HepG2 (cell line): ENCODE data around the gene DHX8. TPM values are rescaled to one million over a fixed set of nuclear protein-coding genes. Genes with fewer than 3 reads are reported as not detected.

Experiments
- ATAC-seq: fragments of 200-7000 bp; cut with Tn5 transposase; 3 replicates; pipeline ENCODE4 v1.9.1; 2020; ENCODE audit warnings: mild to moderate bottlenecking, moderate library complexity
- BruUV-seq: library from RNA; stranded (reverse); fragments of 400-500 nt; replicated peaks from 2 replicates; lab custom pipeline; 2021; lab: Mats Ljungman, UMichigan
- CTCF ChIA-PET: fragments of 300-600 bp; formaldehyde crosslinking; extraction: SDS; loops from one replicate; lab custom pipeline; 2021; ENCODE audit warnings: low total read pairs, inconsistent platforms, low intra/inter-chr PET ratio; lab: Yijun Ruan, JAX
- POLR2A ChIA-PET: fragments of 350-600 bp; sonication (Branson Sonifier 250); formaldehyde crosslinking; loops from one replicate; lab custom pipeline; 2020; ENCODE audit warnings: antibody characterized with exemption, inconsistent platforms; lab: Yijun Ruan, JAX
- DNase-seq: peaks from one replicate; pipeline ENCODE4 v3.0.0-alpha.2; 2015; ENCODE audit warnings: low spot score
- FAIRE-seq: peaks from 3 replicates; lab custom pipeline; 2011; peaks lifted over from hg19 to GRCh38; lab: Jason Lieb, UNC
- H2AFZ ChIP-seq: one replicate; pipeline ENCODE4 v1.6.1; 2011; ENCODE audit warnings: low read length, inconsistent platforms
- H3K27ac ChIP-seq: fragments of 300-600 bp; 3 replicates; pipeline ENCODE4 v1.8.0; 2011; ENCODE audit warnings: mixed run types, mild to moderate bottlenecking, mixed read lengths, low read length, inconsistent platforms; ENCODE audit not compliant: insufficient read depth; ENCODE audit errors: extremely low read length
- H3K27me3 ChIP-seq, 2 experiments: fragments of 200-600 bp in 1 of 2; 2 replicates in 1 of 2; 3 replicates in 1 of 2; pipeline versions ENCODE4 v1.6.0 to v1.8.0; 2011; ENCODE audit warnings: low read length in 2 of 2, mild to moderate bottlenecking in 2 of 2, moderate library complexity in 2 of 2, inconsistent platforms in 1 of 2; ENCODE audit not compliant: insufficient read depth in 2 of 2, control insufficient read depth in 1 of 2
- H3K36me3 ChIP-seq, 2 experiments: fragments of 200-600 bp in 1 of 2; replicated peaks in 1 of 2; 2 replicates in 1 of 2; 3 replicates in 1 of 2; pipeline versions ENCODE4 v1.5.1 to v1.8.0; 2011; ENCODE audit warnings: low read length in 2 of 2, inconsistent platforms in 1 of 2; ENCODE audit not compliant: insufficient read depth in 2 of 2, control insufficient read depth in 1 of 2
- H3K4me1 ChIP-seq: 2 replicates; pipeline ENCODE4 v1.5.1; 2012; ENCODE audit warnings: low read length, inconsistent platforms; ENCODE audit not compliant: insufficient read depth
- H3K4me2 ChIP-seq: 2 replicates; pipeline ENCODE4 v1.6.0; 2011; ENCODE audit warnings: low read depth, low read length, inconsistent platforms
- H3K4me3 ChIP-seq, 3 experiments: fragments of 200-600 bp in 1 of 3; sonication (generic), shearing (Covaris generic) in 1 of 3; replicated peaks in 1 of 3; 2 replicates each; pipeline ENCODE4 v1.5.1; 2011 to 2016; ENCODE audit warnings: low read length in 3 of 3, inconsistent platforms in 2 of 3, low read depth in 2 of 3, mild to moderate bottlenecking in 2 of 3, control low read depth in 1 of 3, mixed read lengths in 1 of 3; ENCODE audit not compliant: insufficient read depth in 1 of 3
- H3K79me2 ChIP-seq: one replicate; pipeline ENCODE4 v1.6.1; 2011; ENCODE audit warnings: low read length, inconsistent platforms; ENCODE audit not compliant: insufficient read depth
- H3K9ac ChIP-seq: 2 replicates; pipeline ENCODE4 v1.6.0; 2011; ENCODE audit warnings: mild to moderate bottlenecking, low read depth, low read length, inconsistent platforms; ENCODE audit not compliant: insufficient read depth
- H3K9me3 ChIP-seq: 2 replicates; pipeline ENCODE4 v1.5.1; 2012; ENCODE audit warnings: mild to moderate bottlenecking, low read length
- H4K20me1 ChIP-seq: 2 replicates; pipeline ENCODE4 v1.6.0; 2011; ENCODE audit warnings: inconsistent platforms, mild to moderate bottlenecking, low read length, moderate library complexity; ENCODE audit not compliant: insufficient read depth
- ATF6 ChIP-seq: sonication (generic); formaldehyde crosslinking; conservative IDR thresholded peaks from 2 replicates; pipeline ENCODE4 v1.4.0; 2020; ENCODE audit warnings: missing genetic modification reagents
- FOSL2 ChIP-seq: sonication (generic); formaldehyde crosslinking; IDR thresholded peaks from 2 replicates; pipeline ENCODE4 v1.4.0; 2020; ENCODE audit warnings: missing genetic modification reagents
- HOXA3 ChIP-seq: sonication (generic); formaldehyde crosslinking; IDR thresholded peaks from 2 replicates; pipeline ENCODE4 v1.5.0; 2020; ENCODE audit warnings: missing genetic modification reagents
- HOXA5 ChIP-seq: sonication (generic); formaldehyde crosslinking; IDR thresholded peaks from 2 replicates; pipeline ENCODE4 v1.4.0; 2020; ENCODE audit warnings: missing genetic modification reagents
- KLF12 ChIP-seq: sonication (generic); formaldehyde crosslinking; IDR thresholded peaks from 2 replicates; pipeline ENCODE4 v1.4.0; 2020; ENCODE audit warnings: missing genetic modification reagents, borderline replicate concordance
- MXD4 ChIP-seq: IDR thresholded peaks from 2 replicates; pipeline ENCODE4 v1.6.1; 2016; ENCODE audit warnings: mild to moderate bottlenecking, missing biosample characterization, missing genetic modification reagents
- NR2C2 ChIP-seq: sonication (generic); formaldehyde crosslinking; IDR thresholded peaks from 2 replicates; pipeline ENCODE4 v1.4.0; 2020; ENCODE audit warnings: missing genetic modification reagents, mild to moderate bottlenecking, moderate library complexity, borderline replicate concordance
- POLR2AphosphoS5 ChIP-seq: IDR thresholded peaks from 2 replicates; pipeline ENCODE4 v1.6.1; 2012; ENCODE audit warnings: low read depth, low read length
- RBFOX2 ChIP-seq: fragments of 200-400 bp; formaldehyde crosslinking; IDR thresholded peaks from 2 replicates; pipeline ENCODE4 v1.6.1; 2017; ENCODE audit warnings: low read depth, mild to moderate bottlenecking, low read length
- SAFB2 ChIP-seq: sonication (generic); formaldehyde crosslinking; IDR thresholded peaks from 2 replicates; pipeline ENCODE4 v1.5.1; 2020; ENCODE audit warnings: missing genetic modification reagents, low read depth, mild to moderate bottlenecking, borderline replicate concordance
- SPEN ChIP-seq: sonication (generic); formaldehyde crosslinking; IDR thresholded peaks from 2 replicates; pipeline ENCODE4 v1.5.1; 2020; ENCODE audit warnings: low read depth, mild to moderate bottlenecking, missing genetic modification reagents
- UBTF ChIP-seq: sonication (generic); formaldehyde crosslinking; IDR thresholded peaks from 2 replicates; pipeline ENCODE4 v1.4.0; 2020; ENCODE audit warnings: mild to moderate bottlenecking, missing genetic modification reagents
- ZBTB49 ChIP-seq: sonication (generic); formaldehyde crosslinking; IDR thresholded peaks from 2 replicates; pipeline ENCODE4 v1.4.0; 2020; ENCODE audit warnings: missing genetic modification reagents, borderline replicate concordance
- ZNF20 ChIP-seq: sonication (generic); formaldehyde crosslinking; IDR thresholded peaks from 2 replicates; pipeline ENCODE4 v1.4.0; 2020; ENCODE audit warnings: mild to moderate bottlenecking, moderate library complexity, missing genetic modification reagents
- ZNF737 ChIP-seq: sonication (generic); formaldehyde crosslinking; IDR thresholded peaks from 2 replicates; pipeline ENCODE4 v1.5.0; 2020; ENCODE audit warnings: missing genetic modification reagents, mild to moderate bottlenecking, borderline replicate concordance
- WGBS: methylation state at CpG from one replicate; pipeline ENCODE4 v1.1.6; 2017; ENCODE audit warnings: low lambda C conversion rate; 5-methylcytosine and 5-hydroxymethylcytosine counted together
- in situ Hi-C: cut with HindIII; loops from 2 replicates; pipeline ENCODE4 v1.10.0; 2017; ENCODE audit warnings: low pct_unique_long_range_greater_than_20kb; ENCODE audit not compliant: extremely low pct_ligation_motif_present
- intact Hi-C: fragments of 100-400 bp; cut with micrococcal nuclease; formaldehyde crosslinking; loops from one replicate; pipeline ENCODE4 v1.10.0; 2022; ENCODE audit not compliant: unreplicated experiment
- polyA plus RNA-seq, 8 experiments: library from polyadenylated mRNA; depleted of rRNA in 3 of 8; stranded (reverse) in 7 of 8; unstranded in 1 of 8; fragments of >200 nt; fragmentation: Illumina TruSeq in 4 of 8; extraction: Trizol in 4 of 8; gene quantifications; 2 replicates each; pipeline versions ENCODE4 v1.2.1 to v1.2.3, GENCODE V29; 2011 to 2016; ENCODE audit warnings: low read depth in 4 of 8, missing spikeins in 1 of 8, mixed read lengths in 1 of 8; ENCODE audit not compliant: insufficient read depth in 1 of 8
- total RNA-seq, 5 experiments: library from RNA; depleted of rRNA; stranded (reverse); fragments of >200 nt; fragmentation: Illumina TruSeq; extraction: Trizol; gene quantifications; 2 replicates each; pipeline ENCODE4 v1.2.3, GENCODE V29; 2016; ENCODE audit warnings: low read depth in 1 of 5

Gene DHX8
- total and polyA plus RNA-seq, 2 of the 13 experiments (the other 11 are each of a cell fraction or from before 2014, with no cell fraction given) = 24.8 to 48.9 TPM

- Histone ChIP-seq H3K4me1 (peaks cover 86% of the 10 kb centered on the region), H3K4me2 (peak overlapping the region; percentile 75), H4K20me1 (no peaks in the 10 kb centered on the region), H3K9ac (peak overlapping the region; percentile 53), H3K27ac (peak overlapping the region; percentile 78), H3K79me2 (no peaks in the 10 kb centered on the region), H3K9me3 (no peaks in the 10 kb centered on the region), H3K27me3 (no peaks in the 10 kb centered on the region), H3K36me3 (no peaks in the 10 kb centered on the region), H2AFZ (no peak overlapping the region), H3K4me3 (peak overlapping the region; percentile 3 to 50 (median 24); a peak in 4 of 6 replicates)
- FAIRE-seq = peak; percentile 85
- BruUV-seq = no TSS peak
- peak; percentile 94 for DNase-seq
- POLR2A ChIA-PET = interaction anchor here (0.6 to 8.9 kb wide), 28 partner anchors 8 to 213 kb away, joined by 3 to 221 read pairs (median 6); partner anchors contain the start of genes DHX8 and ETV4
- 2% methylated on average over 4 of the region's 7 CpGs for WGBS
- CTCF ChIA-PET = interaction anchor here (0.6 kb wide), 1 partner anchor 186 kb away, joined by 3 read pairs; no protein-coding TSS in a partner anchor
- in situ Hi-C loops = loop anchor here (5.0 kb wide), 1 partner anchor 46 kb away; no protein-coding TSS in a partner anchor
- intact Hi-C loops = loop anchor here (1.0 kb wide), 3 partner anchors 14 to 43 kb away; no protein-coding TSS in a partner anchor
- peak; percentile 52 for ATAC-seq
- TF ChIP-seq ZBTB49 = no peak
- TF ChIP-seq RBFOX2 = 0 out of 2 replicates have a peak, but pooled peaks have one; percentile 14
- no peak for TF ChIP-seq MXD4 (CRISPR knock-in tag)
- no peak for TF ChIP-seq SPEN (CRISPR knock-in tag)
- peak; percentile 16; the same call in 1 of the 2 replicates for TF ChIP-seq FOSL2 (CRISPR knock-in tag)
- no peak; the same call in 1 of the 2 replicates for TF ChIP-seq HOXA3 (CRISPR knock-in tag)
- no peak for TF ChIP-seq HOXA5 (CRISPR knock-in tag)
- no peak for TF ChIP-seq NR2C2 (CRISPR knock-in tag)
- no peak for TF ChIP-seq POLR2AphosphoS5
- TF ChIP-seq SAFB2 = no peak
- TF ChIP-seq KLF12 = 0 out of 2 replicates have a peak, but pooled peaks have one; percentile 28
- TF ChIP-seq ZNF737 = no peak
- TF ChIP-seq ZNF20 (CRISPR knock-in tag) = no peak
- TF ChIP-seq ATF6 = 0 out of 2 replicates have a peak, but pooled peaks have one; percentile 15
- peak; percentile 60; the same call in 1 of the 2 replicates for TF ChIP-seq UBTF (CRISPR knock-in tag)
These were observed 90.0 kb downstream of the DHX8 start for GRCh38 chr17:43573579-43574321.
